HG03460 (cell line): ENCODE data around the gene GPR108.

Experiments
- ATAC-seq: cut with Tn5 transposase; IDR thresholded peaks from one replicate; pipeline ENCODE4 v1.9.1; 2021; ENCODE audit not compliant: unreplicated experiment

GPR108 gene

GRCh38 chr19:6708346-6708745 is 29.0 kb downstream of the GPR108 start:
- no peak for ATAC-seq

GRCh38 chr19:6707658-6708018 is 29.7 kb downstream of the GPR108 start:
- no peak for ATAC-seq

- no peak for ATAC-seq
These were observed 30.2 kb downstream of the GPR108 start for GRCh38 chr19:6707011-6707657.

- no peak for ATAC-seq
These were observed 30.8 kb downstream of the GPR108 start for GRCh38 chr19:6706633-6706958.

- ATAC-seq, result no peak
These were observed 31.3 kb downstream of the GPR108 start for GRCh38 chr19:6705931-6706632.

- ATAC-seq, result no peak
These were observed 36.6 kb downstream of the GPR108 start for GRCh38 chr19:6700586-6701316.

- no peak for ATAC-seq
These were observed 37.4 kb downstream of the GPR108 start for GRCh38 chr19:6699935-6700334.

GRCh38 chr19:6697291-6697690 is 40.1 kb downstream of the GPR108 start:
- no peak for ATAC-seq

- ATAC-seq, result no peak
These were observed 41.0 kb downstream of the GPR108 start for GRCh38 chr19:6696239-6696820.

- ATAC-seq, result no peak
These were observed 43.1 kb downstream of the GPR108 start for GRCh38 chr19:6694147-6694815.

- no peak for ATAC-seq
These were observed 43.7 kb downstream of the GPR108 start for GRCh38 chr19:6693681-6694080.

GRCh38 chr19:6693056-6693471 is 44.3 kb downstream of the GPR108 start:
- no peak for ATAC-seq

- no peak for ATAC-seq
These were observed 45.4 kb downstream of the GPR108 start for GRCh38 chr19:6692027-6692426.

- no peak for ATAC-seq
These were observed 46.0 kb downstream of the GPR108 start for GRCh38 chr19:6691342-6691741.

GRCh38 chr19:6690160-6690885 is 47.1 kb downstream of the GPR108 start:
- ATAC-seq, result no peak

GRCh38 chr19:6687114-6687513 is 50.3 kb downstream of the GPR108 start:
- no peak for ATAC-seq

- ATAC-seq, result no peak
These were observed 50.8 kb downstream of the GPR108 start for GRCh38 chr19:6686628-6686975.

GRCh38 chr19:6685962-6686627 is 51.3 kb downstream of the GPR108 start:
- no peak for ATAC-seq

GRCh38 chr19:6685482-6685881 is 51.9 kb downstream of the GPR108 start:
- no peak for ATAC-seq

- no peak for ATAC-seq
These were observed 53.4 kb downstream of the GPR108 start for GRCh38 chr19:6683971-6684370.
